GM23248 (cell line): ENCODE results near the gene TSEN34. TPM values are rescaled to one million over a fixed set of nuclear protein-coding genes. Genes with fewer than 3 reads are reported as not detected.

ENCODE experiments used
- DNase-seq: peaks from one replicate; pipeline ENCODE4 v3.0.0-alpha.2; 2015
- H2AFZ ChIP-seq: fragments of 200-600 bp; sonication (generic); 2 replicates; pipeline ENCODE4 v1.6.1; 2016; ENCODE audit warnings: antibody characterized with exemption
- H3F3A ChIP-seq: fragments of 200-600 bp; sonication (generic); 2 replicates; pipeline ENCODE4 v1.6.1; 2016; ENCODE audit warnings: mild to moderate bottlenecking, antibody characterized with exemption, mixed run types; ENCODE audit not compliant: insufficient read depth
- H3K27ac ChIP-seq: fragments of 200-600 bp; sonication (generic); 2 replicates; pipeline ENCODE4 v1.5.1; 2016; ENCODE audit warnings: mild to moderate bottlenecking
- H3K27me3 ChIP-seq: fragments of 200-600 bp; sonication (generic); replicated peaks from 2 replicates; pipeline ENCODE4 v1.6.1; 2016; ENCODE audit warnings: mild to moderate bottlenecking; ENCODE audit not compliant: insufficient read depth
- H3K36me3 ChIP-seq: fragments of 200-600 bp; sonication (generic); 2 replicates; pipeline ENCODE4 v1.6.1; 2016; ENCODE audit warnings: low read depth, mild to moderate bottlenecking
- H3K4me1 ChIP-seq: fragments of 200-600 bp; sonication (generic); 2 replicates; pipeline ENCODE4 v1.6.1; 2016; ENCODE audit warnings: mild to moderate bottlenecking; ENCODE audit not compliant: insufficient read depth
- H3K4me2 ChIP-seq: fragments of 200-600 bp; sonication (generic); one replicate; pipeline ENCODE4 v1.6.1; 2016; ENCODE audit warnings: mild to moderate bottlenecking; ENCODE audit not compliant: unreplicated experiment
- H3K4me3 ChIP-seq: fragments of 200-600 bp; sonication (generic); 2 replicates; pipeline ENCODE4 v1.5.1; 2016; ENCODE audit warnings: mild to moderate bottlenecking
- H3K79me2 ChIP-seq: fragments of 200-600 bp; sonication (generic); 2 replicates; pipeline ENCODE4 v1.6.1; 2016; ENCODE audit warnings: mild to moderate bottlenecking; ENCODE audit not compliant: insufficient read depth
- H3K9ac ChIP-seq: fragments of 200-600 bp; sonication (generic); 2 replicates; pipeline ENCODE4 v1.6.1; 2016; ENCODE audit warnings: mild to moderate bottlenecking
- H3K9me2 ChIP-seq: fragments of 200-600 bp; sonication (generic); 2 replicates; pipeline ENCODE4 v1.6.1; 2016; ENCODE audit warnings: mixed run types, mild to moderate bottlenecking, moderate library complexity; ENCODE audit not compliant: insufficient read depth
- H3K9me3 ChIP-seq: fragments of 200-600 bp; sonication (generic); one replicate; pipeline ENCODE4 v1.6.1; 2017; ENCODE audit warnings: low read depth
- H4K20me1 ChIP-seq: fragments of 200-600 bp; sonication (generic); 2 replicates; pipeline ENCODE4 v1.6.0; 2016; ENCODE audit not compliant: insufficient read depth
- EZH2 ChIP-seq: fragments of 200-600 bp; sonication (generic); IDR thresholded peaks from 2 replicates; pipeline ENCODE4 v1.6.1; 2018; ENCODE audit warnings: antibody characterized with exemption, mild to moderate bottlenecking; ENCODE audit not compliant: insufficient read depth, poor library complexity, severe bottlenecking
- EZH2phosphoT487 ChIP-seq: fragments of 200-600 bp; sonication (generic); IDR thresholded peaks from 2 replicates; pipeline ENCODE4 v1.6.1; 2018; ENCODE audit warnings: antibody characterized with exemption, moderate library complexity, mild to moderate bottlenecking, low read depth; ENCODE audit not compliant: insufficient read depth
- WGBS, 2 experiments: methylation state at CpG; one replicate each; pipeline ENCODE4 v1.1.6; 2015 to 2017; ENCODE audit warnings: low lambda C conversion rate in 2 of 2, low coverage in 1 of 2; ENCODE audit errors: missing lambda C conversion rate in 2 of 2; 5-methylcytosine and 5-hydroxymethylcytosine counted together
- in situ Hi-C: fragments of 300-500 bp; cut with MboI; formaldehyde crosslinking; loops from 2 replicates; pipeline ENCODE4 v1.15.0; 2020
- polyA plus RNA-seq: library from polyadenylated mRNA; unstranded; fragments of >200 nt; fragmentation: Nextera tagmentation; extraction: Ambion mirVana; gene quantifications from 2 replicates; pipeline ENCODE4 v1.2.1, GENCODE V29; 2016
- total RNA-seq: library from RNA; depleted of rRNA; stranded (reverse); fragments of >200 nt; shearing (Covaris generic); gene quantifications from 2 replicates; pipeline ENCODE4 v1.2.3, GENCODE V29; 2014

TSEN34 gene
- total and polyA plus RNA-seq, 2 experiments from 2014 or later = 90.0 to 105 TPM

DNA sequence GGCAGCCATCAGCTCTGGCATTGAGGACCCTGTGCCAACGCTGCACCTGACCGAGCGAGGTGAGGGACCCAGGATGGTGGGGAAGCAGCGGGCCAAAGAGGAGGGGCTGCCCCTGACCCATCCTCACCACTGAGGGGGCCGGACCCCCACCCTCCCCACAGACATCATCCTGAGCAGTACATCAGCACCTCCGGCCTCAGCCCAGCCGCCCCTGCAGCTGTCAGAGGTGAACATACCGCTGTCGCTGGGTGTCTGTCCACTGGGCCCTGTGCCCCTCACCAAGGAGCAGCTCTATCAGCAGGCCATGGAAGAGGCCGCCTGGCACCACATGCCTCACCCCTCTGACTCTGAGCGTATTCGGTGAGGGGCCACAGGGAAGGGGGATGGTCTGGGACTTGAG, 38.8 kb upstream of the TSEN34 start:
- H3F3A ChIP-seq = peaks cover 13% of the 10 kb centered on the region
- no peak for DNase-seq
- H2AFZ ChIP-seq = no peak overlapping the region
- no peaks in the 10 kb centered on the region for H4K20me1 ChIP-seq
- TF ChIP-seq EZH2phosphoT487 = no peak
- no peak overlapping the region for H3K4me3 ChIP-seq
- H3K9me3 ChIP-seq = no peaks in the 10 kb centered on the region
- no peak overlapping the region for H3K27ac ChIP-seq
- no peaks in the 10 kb centered on the region for H3K9me2 ChIP-seq
- peaks cover 14% of the 10 kb centered on the region; the same call in 1 of the 2 replicates for H3K79me2 ChIP-seq
- H3K4me2 ChIP-seq = no peak overlapping the region
- 84 to 87% methylated on average over 11 to 12 of the region's 12 CpGs for WGBS, 2 experiments
- H3K9ac ChIP-seq = no peak overlapping the region
- H3K4me1 ChIP-seq = peaks cover 10% of the 10 kb centered on the region
- in situ Hi-C loops = no loop called here
- H3K36me3 ChIP-seq = peaks cover 26% of the 10 kb centered on the region; the same call in 1 of the 2 replicates
- H3K27me3 ChIP-seq = no peaks in the 10 kb centered on the region

DNA sequence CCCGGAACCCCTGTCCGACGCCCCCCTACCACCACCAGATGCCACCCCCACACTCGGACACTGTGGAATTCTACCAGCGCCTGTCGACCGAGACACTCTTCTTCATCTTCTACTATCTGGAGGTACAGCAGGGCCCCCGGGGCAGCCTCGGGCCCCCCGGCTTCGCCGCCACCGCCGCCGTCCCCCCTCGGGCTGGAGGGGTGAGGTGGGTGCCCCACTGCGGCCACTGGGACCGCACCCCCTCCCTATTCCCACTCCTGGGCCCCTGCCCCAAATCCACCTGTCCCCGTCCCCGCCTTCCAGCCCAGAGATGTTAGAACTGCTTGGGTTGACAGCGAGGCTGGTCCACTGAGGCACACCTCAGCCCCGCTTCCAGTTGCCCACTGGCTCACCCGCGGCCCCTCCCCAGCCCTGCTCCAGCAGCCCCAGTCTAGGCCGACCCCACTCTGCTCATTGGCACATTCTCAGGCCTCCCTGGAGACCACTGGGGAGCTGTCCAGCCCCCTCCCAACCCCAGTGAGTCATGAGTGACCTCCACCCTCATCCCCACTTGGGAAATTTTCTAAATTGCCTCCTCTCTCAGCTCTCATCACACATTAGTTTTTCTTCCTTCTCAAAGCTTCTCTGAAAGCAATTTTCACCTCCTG, 38.1 kb upstream of the TSEN34 start:
- Histone ChIP-seq H3K9me3 (no peaks in the 10 kb centered on the region), H3K4me2 (no peak overlapping the region), H4K20me1 (no peaks in the 10 kb centered on the region), H3K4me3 (no peak overlapping the region), H2AFZ (no peak overlapping the region), H3K27me3 (no peaks in the 10 kb centered on the region), H3K9me2 (no peaks in the 10 kb centered on the region), H3K4me1 (peaks cover 10% of the 10 kb centered on the region), H3K9ac (no peak overlapping the region), H3F3A (peaks cover 14% of the 10 kb centered on the region), H3K79me2 (peaks cover 21% of the 10 kb centered on the region; the same call in 1 of the 2 replicates), H3K36me3 (peaks cover 26% of the 10 kb centered on the region; the same call in 1 of the 2 replicates), H3K27ac (peak overlapping the region; percentile 35; the same call in 1 of the 2 replicates)
- 68 to 86% methylated on average over 10 to 25 of the region's 25 CpGs for WGBS, 2 experiments
- peak; percentile 10 for DNase-seq
- in situ Hi-C loops = no loop called here
- TF ChIP-seq EZH2phosphoT487 = no peak
- TF ChIP-seq EZH2 = no peak

DNA sequence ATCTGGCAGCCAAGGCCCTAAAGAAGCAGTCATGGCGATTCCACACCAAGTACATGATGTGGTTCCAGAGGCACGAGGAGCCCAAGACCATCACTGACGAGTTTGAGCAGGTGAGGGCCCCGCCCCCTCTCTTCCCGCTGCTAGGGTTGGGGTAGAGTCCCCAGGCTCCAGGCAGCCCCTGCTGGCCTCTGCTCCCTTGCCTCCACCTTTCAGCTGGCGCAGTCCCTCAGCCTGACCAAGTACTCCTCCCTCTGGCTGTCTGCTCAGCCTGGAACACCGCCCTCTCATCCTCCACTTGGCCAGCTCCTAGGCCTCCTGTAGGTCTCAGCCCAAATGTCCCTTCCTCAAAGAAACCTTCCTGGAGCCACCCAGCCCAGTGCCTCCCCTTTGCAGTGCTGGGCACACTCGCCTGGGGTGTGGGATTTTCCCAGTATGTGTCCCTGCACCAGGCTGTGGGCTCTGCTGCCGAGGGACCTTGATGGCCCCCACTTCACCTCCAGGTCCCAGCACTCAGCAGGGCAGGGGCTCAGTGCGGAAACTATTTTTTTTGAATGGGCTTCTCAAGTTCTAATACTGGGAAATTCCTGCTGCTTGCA, 37.3 kb upstream of the TSEN34 start:
- Histone ChIP-seq H2AFZ (no peak overlapping the region), H3K79me2 (peaks cover 26% of the 10 kb centered on the region; the same call in 1 of the 2 replicates), H3K27ac (peak overlapping the region; percentile 48), H3K9me3 (no peaks in the 10 kb centered on the region), H3K36me3 (peaks cover 26% of the 10 kb centered on the region; the same call in 1 of the 2 replicates), H3K4me3 (no peak overlapping the region), H3K27me3 (no peaks in the 10 kb centered on the region), H4K20me1 (no peaks in the 10 kb centered on the region), H3K4me2 (no peak overlapping the region), H3K9ac (no peak overlapping the region), H3K4me1 (peaks cover 17% of the 10 kb centered on the region), H3K9me2 (no peaks in the 10 kb centered on the region), H3F3A (peaks cover 21% of the 10 kb centered on the region)
- 94 to 96% methylated on average over 10 of the region's 10 CpGs for WGBS, 2 experiments
- in situ Hi-C loops = no loop called here
- TF ChIP-seq EZH2phosphoT487 (no peak), EZH2 (no peak)
- DNase-seq = peak; percentile 8

DNA sequence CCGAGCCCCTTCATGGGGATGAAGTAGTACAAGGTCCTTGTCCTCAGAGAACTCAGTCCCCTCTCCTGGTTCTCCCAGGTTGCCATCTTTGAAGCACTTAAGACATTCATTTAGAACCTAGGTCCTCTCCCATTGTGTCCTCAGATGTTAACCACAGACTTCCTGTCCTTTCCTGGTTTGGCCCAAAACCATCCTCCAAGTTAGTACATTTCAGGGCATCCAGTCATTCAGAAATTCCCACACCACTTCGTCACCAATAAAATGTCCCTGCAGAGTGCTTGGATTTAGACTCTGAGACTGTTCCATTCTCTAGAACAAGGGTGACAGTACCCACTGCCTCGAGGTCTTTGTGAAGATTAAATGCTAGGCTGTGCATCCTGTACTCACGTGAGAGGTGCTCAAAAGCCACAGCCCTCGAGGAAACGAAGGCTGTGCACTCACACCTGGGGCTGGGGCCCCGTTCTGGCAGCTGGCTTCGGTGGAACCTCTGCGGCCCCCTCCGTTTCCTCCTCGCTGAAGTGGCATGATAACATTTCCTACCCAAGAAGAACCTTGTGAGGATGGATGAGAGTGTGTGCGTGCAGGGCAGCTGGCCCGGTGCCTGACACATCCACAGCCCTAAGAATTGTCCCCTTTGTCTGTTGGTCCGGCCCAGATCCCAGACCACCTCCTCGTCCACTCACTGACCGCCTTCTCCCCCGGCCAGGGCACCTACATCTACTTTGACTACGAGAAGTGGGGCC, 36.3 kb upstream of the TSEN34 start:
- H2AFZ ChIP-seq = no peak overlapping the region
- peaks cover 17% of the 10 kb centered on the region for H3K4me1 ChIP-seq
- no peak overlapping the region for H3K4me2 ChIP-seq
- no peaks in the 10 kb centered on the region for H3K9me2 ChIP-seq
- peak; percentile 69 for DNase-seq
- H4K20me1 ChIP-seq = no peaks in the 10 kb centered on the region
- no peak for TF ChIP-seq EZH2
- no peak for TF ChIP-seq EZH2phosphoT487
- in situ Hi-C loops = no loop called here
- H3K9me3 ChIP-seq = no peaks in the 10 kb centered on the region
- 65 to 70% methylated on average over 13 to 18 of the region's 18 CpGs for WGBS, 2 experiments
- peaks cover 26% of the 10 kb centered on the region; the same call in 1 of the 2 replicates for H3K36me3 ChIP-seq
- H3K27me3 ChIP-seq = no peaks in the 10 kb centered on the region
- no peak overlapping the region for H3K9ac ChIP-seq
- H3K27ac ChIP-seq = peak overlapping the region; percentile 48
- H3K4me3 ChIP-seq = no peak overlapping the region
- peaks cover 26% of the 10 kb centered on the region; the same call in 1 of the 2 replicates for H3K79me2 ChIP-seq
- H3F3A ChIP-seq = peaks cover 25% of the 10 kb centered on the region
